HepG2 (cell line): ENCODE data around the gene ABCG1. TPM values are rescaled to one million over a fixed set of nuclear protein-coding genes. Genes with fewer than 3 reads are reported as not detected.

Experiments used
- ATAC-seq: fragments of 200-7000 bp; cut with Tn5 transposase; 3 replicates; pipeline ENCODE4 v1.9.1; 2020; ENCODE audit warnings: mild to moderate bottlenecking, moderate library complexity
- BruUV-seq: library from RNA; stranded (reverse); fragments of 400-500 nt; replicated peaks from 2 replicates; lab custom pipeline; 2021; lab: Mats Ljungman, UMichigan
- CTCF ChIA-PET: fragments of 300-600 bp; formaldehyde crosslinking; extraction: SDS; loops from one replicate; lab custom pipeline; 2021; ENCODE audit warnings: low total read pairs, inconsistent platforms, low intra/inter-chr PET ratio; lab: Yijun Ruan, JAX
- POLR2A ChIA-PET: fragments of 350-600 bp; sonication (Branson Sonifier 250); formaldehyde crosslinking; loops from one replicate; lab custom pipeline; 2020; ENCODE audit warnings: antibody characterized with exemption, inconsistent platforms; lab: Yijun Ruan, JAX
- DNase-seq: peaks from one replicate; pipeline ENCODE4 v3.0.0-alpha.2; 2015; ENCODE audit warnings: low spot score
- FAIRE-seq: peaks from 3 replicates; lab custom pipeline; 2011; peaks lifted over from hg19 to GRCh38; lab: Jason Lieb, UNC
- H2AFZ ChIP-seq: one replicate; pipeline ENCODE4 v1.6.1; 2011; ENCODE audit warnings: low read length, inconsistent platforms
- H3K27ac ChIP-seq: fragments of 300-600 bp; 3 replicates; pipeline ENCODE4 v1.8.0; 2011; ENCODE audit warnings: mixed run types, mild to moderate bottlenecking, mixed read lengths, low read length, inconsistent platforms; ENCODE audit not compliant: insufficient read depth; ENCODE audit errors: extremely low read length
- H3K27me3 ChIP-seq, 2 experiments: fragments of 200-600 bp in 1 of 2; 2 replicates in 1 of 2; 3 replicates in 1 of 2; pipeline versions ENCODE4 v1.6.0 to v1.8.0; 2011; ENCODE audit warnings: low read length in 2 of 2, mild to moderate bottlenecking in 2 of 2, moderate library complexity in 2 of 2, inconsistent platforms in 1 of 2; ENCODE audit not compliant: insufficient read depth in 2 of 2, control insufficient read depth in 1 of 2
- H3K36me3 ChIP-seq, 2 experiments: fragments of 200-600 bp in 1 of 2; replicated peaks in 1 of 2; 2 replicates in 1 of 2; 3 replicates in 1 of 2; pipeline versions ENCODE4 v1.5.1 to v1.8.0; 2011; ENCODE audit warnings: low read length in 2 of 2, inconsistent platforms in 1 of 2; ENCODE audit not compliant: insufficient read depth in 2 of 2, control insufficient read depth in 1 of 2
- H3K4me1 ChIP-seq: 2 replicates; pipeline ENCODE4 v1.5.1; 2012; ENCODE audit warnings: low read length, inconsistent platforms; ENCODE audit not compliant: insufficient read depth
- H3K4me2 ChIP-seq: 2 replicates; pipeline ENCODE4 v1.6.0; 2011; ENCODE audit warnings: low read depth, low read length, inconsistent platforms
- H3K4me3 ChIP-seq, 3 experiments: fragments of 200-600 bp in 1 of 3; sonication (generic), shearing (Covaris generic) in 1 of 3; replicated peaks in 1 of 3; 2 replicates each; pipeline ENCODE4 v1.5.1; 2011 to 2016; ENCODE audit warnings: low read length in 3 of 3, inconsistent platforms in 2 of 3, low read depth in 2 of 3, mild to moderate bottlenecking in 2 of 3, control low read depth in 1 of 3, mixed read lengths in 1 of 3; ENCODE audit not compliant: insufficient read depth in 1 of 3
- H3K79me2 ChIP-seq: one replicate; pipeline ENCODE4 v1.6.1; 2011; ENCODE audit warnings: low read length, inconsistent platforms; ENCODE audit not compliant: insufficient read depth
- H3K9ac ChIP-seq: 2 replicates; pipeline ENCODE4 v1.6.0; 2011; ENCODE audit warnings: mild to moderate bottlenecking, low read depth, low read length, inconsistent platforms; ENCODE audit not compliant: insufficient read depth
- H3K9me3 ChIP-seq: 2 replicates; pipeline ENCODE4 v1.5.1; 2012; ENCODE audit warnings: mild to moderate bottlenecking, low read length
- H4K20me1 ChIP-seq: 2 replicates; pipeline ENCODE4 v1.6.0; 2011; ENCODE audit warnings: inconsistent platforms, mild to moderate bottlenecking, low read length, moderate library complexity; ENCODE audit not compliant: insufficient read depth
- DMTF1 ChIP-seq: sonication (generic); formaldehyde crosslinking; IDR thresholded peaks from 2 replicates; pipeline ENCODE4 v1.4.0; 2020; ENCODE audit warnings: mild to moderate bottlenecking, missing genetic modification reagents
- FOSL2 ChIP-seq: sonication (generic); formaldehyde crosslinking; IDR thresholded peaks from 2 replicates; pipeline ENCODE4 v1.4.0; 2020; ENCODE audit warnings: missing genetic modification reagents
- FOXK1 ChIP-seq: sonication (generic); formaldehyde crosslinking; IDR thresholded peaks from 2 replicates; pipeline ENCODE4 v1.4.0; 2020; ENCODE audit warnings: low read depth, missing genetic modification reagents, borderline replicate concordance
- HOXA9 ChIP-seq: sonication (generic); formaldehyde crosslinking; IDR thresholded peaks from 2 replicates; pipeline ENCODE4 v1.8.1; 2022; ENCODE audit warnings: missing genetic modification reagents, mild to moderate bottlenecking, moderate library complexity, borderline replicate concordance
- SMAD1 ChIP-seq: sonication (generic); formaldehyde crosslinking; IDR thresholded peaks from 2 replicates; pipeline ENCODE4 v1.4.0; 2020; ENCODE audit warnings: missing genetic modification reagents, low read depth, mild to moderate bottlenecking, borderline replicate concordance
- SYNCRIP ChIP-seq: fragments of 200-400 bp; formaldehyde crosslinking; IDR thresholded peaks from 2 replicates; pipeline ENCODE4 v1.6.1; 2018; ENCODE audit warnings: mild to moderate bottlenecking, low read depth, low read length; ENCODE audit not compliant: insufficient read depth
- TRIM22 ChIP-seq: fragments of 450-650 bp; IDR thresholded peaks from 2 replicates; pipeline ENCODE4 v1.6.1; 2017
- ZFP1 ChIP-seq: IDR thresholded peaks from 2 replicates; pipeline ENCODE4 v1.6.1; 2016
- ZNF138 ChIP-seq: sonication (generic); formaldehyde crosslinking; IDR thresholded peaks from 2 replicates; pipeline ENCODE4 v1.5.0; 2020; ENCODE audit warnings: mild to moderate bottlenecking, low read depth, missing genetic modification reagents
- WGBS: methylation state at CpG from one replicate; pipeline ENCODE4 v1.1.6; 2017; ENCODE audit warnings: low lambda C conversion rate; 5-methylcytosine and 5-hydroxymethylcytosine counted together
- in situ Hi-C: cut with HindIII; loops from 2 replicates; pipeline ENCODE4 v1.10.0; 2017; ENCODE audit warnings: low pct_unique_long_range_greater_than_20kb; ENCODE audit not compliant: extremely low pct_ligation_motif_present
- intact Hi-C: fragments of 100-400 bp; cut with micrococcal nuclease; formaldehyde crosslinking; loops from one replicate; pipeline ENCODE4 v1.10.0; 2022; ENCODE audit not compliant: unreplicated experiment
- polyA plus RNA-seq, 8 experiments: library from polyadenylated mRNA; depleted of rRNA in 3 of 8; stranded (reverse) in 7 of 8; unstranded in 1 of 8; fragments of >200 nt; fragmentation: Illumina TruSeq in 4 of 8; extraction: Trizol in 4 of 8; gene quantifications; 2 replicates each; pipeline versions ENCODE4 v1.2.1 to v1.2.3, GENCODE V29; 2011 to 2016; ENCODE audit warnings: low read depth in 4 of 8, missing spikeins in 1 of 8, mixed read lengths in 1 of 8; ENCODE audit not compliant: insufficient read depth in 1 of 8
- total RNA-seq, 5 experiments: library from RNA; depleted of rRNA; stranded (reverse); fragments of >200 nt; fragmentation: Illumina TruSeq; extraction: Trizol; gene quantifications; 2 replicates each; pipeline ENCODE4 v1.2.3, GENCODE V29; 2016; ENCODE audit warnings: low read depth in 1 of 5
- TF ChIP-seq, protein P1 (sequence below): sonication (generic); formaldehyde crosslinking; IDR thresholded peaks from 2 replicates; pipeline ENCODE4 v1.8.1; 2023; ENCODE audit warnings: mild to moderate bottlenecking, missing genetic modification reagents, borderline replicate concordance
- TF ChIP-seq, protein P2 (sequence below): sonication (generic); formaldehyde crosslinking; IDR thresholded peaks from 2 replicates; pipeline ENCODE4 v1.4.0; 2020; ENCODE audit warnings: missing genetic modification reagents

The ABCG1 gene
- total and polyA plus RNA-seq, 2 of the 13 experiments (the other 11 are each of a cell fraction or from before 2014, with no cell fraction given): 0.04 TPM; not detected in 1

GRCh38 chr21:42340187-42341050 lies 121.5 kb downstream of the ABCG1 start:
- 47% methylated on average over 16 of the region's 24 CpGs for WGBS
- H3K9ac ChIP-seq: no peak overlapping the region
- ATAC-seq (no peak), DNase-seq (no peak), FAIRE-seq (no peak)
- H3K79me2 ChIP-seq: no peaks in the 10 kb centered on the region
- no peak overlapping the region for H2AFZ ChIP-seq
- no peaks in the 10 kb centered on the region for H4K20me1 ChIP-seq
- H3K4me2 ChIP-seq: no peak overlapping the region
- intact Hi-C loops: no loop called here
- ChIA-PET CTCF (no interaction called here), POLR2A (no interaction called here)
- no peaks in the 10 kb centered on the region for H3K9me3 ChIP-seq
- H3K27me3 ChIP-seq: peaks cover 0 to 6% of the 10 kb centered on the region in 2 experiments; a peak in 2 of 5 replicates
- no peak overlapping the region for H3K4me3 ChIP-seq
- BruUV-seq: no TSS peak
- no peak for TF ChIP-seq SMAD1 (CRISPR knock-in tag)
- TF ChIP-seq, protein P1, sequence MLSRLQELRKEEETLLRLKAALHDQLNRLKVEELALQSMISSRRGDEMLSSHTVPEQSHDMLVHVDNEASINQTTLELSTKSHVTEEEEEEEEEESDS (CRISPR knock-in tag): no peak
- TF ChIP-seq DMTF1 (CRISPR knock-in tag): no peak
- no peak for TF ChIP-seq TRIM22
- TF ChIP-seq SYNCRIP: no peak
- no peak for TF ChIP-seq FOXK1
- TF ChIP-seq, protein P2, sequence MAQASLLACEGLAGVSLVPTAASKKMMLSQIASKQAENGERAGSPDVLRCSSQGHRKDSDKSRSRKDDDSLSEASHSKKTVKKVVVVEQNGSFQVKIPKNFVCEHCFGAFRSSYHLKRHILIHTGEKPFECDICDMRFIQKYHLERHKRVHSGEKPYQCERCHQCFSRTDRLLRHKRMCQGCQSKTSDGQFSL (CRISPR knock-in tag): no peak
- TF ChIP-seq ZNF138: no peak
- no peak for TF ChIP-seq ZFP1
- TF ChIP-seq HOXA9: no peak
- TF ChIP-seq FOSL2 (CRISPR knock-in tag): no peak
- in situ Hi-C loops: no loop called here
- H3K36me3 ChIP-seq: no peaks in the 10 kb centered on the region
- no peak overlapping the region for H3K27ac ChIP-seq
- H3K4me1 ChIP-seq: peaks cover 21% of the 10 kb centered on the region
